B cell (primary cell): ENCODE results near the gene CNTF. TPM values are rescaled to one million over a fixed set of nuclear protein-coding genes. Genes with fewer than 3 reads are reported as not detected.

Source experiments
- ATAC-seq: fragments of 200-7000 bp; cut with Tn5 transposase; one replicate; pipeline ENCODE4 v1.10.0; 2021; ENCODE audit warnings: low read depth, mild to moderate bottlenecking, moderate number of reproducible peaks, moderate library complexity
- CTCF ChIA-PET: fragments of 350-600 bp; sonication (Branson Sonifier 250); formaldehyde crosslinking; loops from one replicate; lab custom pipeline; 2021; ENCODE audit warnings: antibody characterized with exemption, inconsistent platforms; lab: Charles Lee
- POLR2A ChIA-PET: fragments of 350-600 bp; sonication (Branson Sonifier 250); formaldehyde crosslinking; loops from one replicate; lab custom pipeline; 2021; ENCODE audit warnings: antibody characterized with exemption; lab: Charles Lee
- DNase-seq: peaks from one replicate; pipeline ENCODE4 v3.0.0; 2013
- H2AFZ ChIP-seq: 2 replicates; pipeline ENCODE4 v1.6.1; 2012; ENCODE audit warnings: mild to moderate bottlenecking, low read depth, low read length; ENCODE audit not compliant: insufficient read depth, poor library complexity, severe bottlenecking
- H3K27ac ChIP-seq, 2 donors: 1 replicate in 1 of 2; 2 replicates in 1 of 2; pipeline ENCODE4 v1.5.1; 2012 to 2013; ENCODE audit warnings: low read length in 2 of 2, mild to moderate bottlenecking in 2 of 2, moderate library complexity in 1 of 2
- H3K27me3 ChIP-seq, 4 experiments: fragments of 200-600 bp in 1 of 4; sonication (generic) in 1 of 4; replicated peaks in 1 of 4; 1 replicate in 2 of 4; 2 replicates in 2 of 4; pipeline versions ENCODE4 v1.6.1 to v1.7.0; 2013 to 2016; ENCODE audit warnings: low read length in 3 of 4, mild to moderate bottlenecking in 2 of 4, mixed read lengths in 1 of 4, moderate library complexity in 1 of 4; ENCODE audit not compliant: insufficient read depth in 4 of 4, control insufficient read depth in 3 of 4; ENCODE audit errors: control extremely low read depth in 1 of 4
- H3K36me3 ChIP-seq, 2 experiments: replicated peaks in 1 of 2; 1 replicate in 1 of 2; 2 replicates in 1 of 2; pipeline versions ENCODE4 v1.6.1 to v1.7.1; 2013; ENCODE audit warnings: low read length in 1 of 2; ENCODE audit not compliant: insufficient read depth in 2 of 2, control insufficient read depth in 1 of 2; ENCODE audit errors: control extremely low read depth in 1 of 2, extremely low read depth in 1 of 2
- H3K4me1 ChIP-seq, 2 donors: fragments of 200-600 bp in 1 of 2; sonication (generic) in 1 of 2; 1 replicate in 1 of 2; 2 replicates in 1 of 2; pipeline versions ENCODE4 v1.5.1 to v1.6.1; 2013 to 2017; ENCODE audit warnings: low read length in 2 of 2; ENCODE audit not compliant: control insufficient read depth in 2 of 2, insufficient read depth in 2 of 2
- H3K4me2 ChIP-seq: replicated peaks from 2 replicates; pipeline ENCODE3; 2012; ENCODE audit warnings: mild to moderate bottlenecking, low read depth, low read length; ENCODE audit not compliant: poor library complexity, severe bottlenecking
- H3K4me3 ChIP-seq, 5 experiments: fragments of 200-600 bp in 1 of 5; sonication (generic) in 1 of 5; 1 replicate in 3 of 5; 2 replicates in 2 of 5; pipeline versions ENCODE4 v1.5.1 to v1.7.0; 2011 to 2016; ENCODE audit warnings: low read length in 4 of 5, mild to moderate bottlenecking in 4 of 5, low read depth in 2 of 5, control low read depth in 1 of 5, moderate library complexity in 1 of 5; ENCODE audit not compliant: insufficient read depth in 1 of 5; ENCODE audit errors: control extremely low read depth in 1 of 5, extremely low read depth in 1 of 5
- H3K79me2 ChIP-seq: fragments of 200-600 bp; sonication (generic); one replicate; pipeline ENCODE4 v1.6.0; 2016; ENCODE audit warnings: low read length; ENCODE audit not compliant: control insufficient read depth, insufficient read depth
- H3K9ac ChIP-seq: fragments of 200-600 bp; sonication (generic); 2 replicates; pipeline ENCODE4 v1.6.1; 2017; ENCODE audit warnings: mild to moderate bottlenecking, low read length, moderate library complexity
- H3K9me3 ChIP-seq, 3 donors: one replicate each; pipeline versions ENCODE4 v1.6.1 to v1.7.1; 2013; ENCODE audit warnings: low read length in 2 of 3; ENCODE audit not compliant: control insufficient read depth in 2 of 3, insufficient read depth in 1 of 3; ENCODE audit errors: control extremely low read depth in 1 of 3
- H4K20me1 ChIP-seq: 2 replicates; pipeline ENCODE4 v1.6.0; 2012; ENCODE audit warnings: mild to moderate bottlenecking, low read length; ENCODE audit not compliant: insufficient read depth, control insufficient read depth, poor library complexity, severe bottlenecking
- H3K27ac Mint-ChIP-seq: one replicate; pipeline ENCODE4 v1.8.0; 2021; ENCODE audit warnings: mixed read lengths
- H3K27me3 Mint-ChIP-seq: one replicate; pipeline ENCODE4 v1.8.0; 2021; ENCODE audit warnings: mixed read lengths
- H3K4me1 Mint-ChIP-seq: one replicate; pipeline ENCODE4 v1.8.0; 2021; ENCODE audit warnings: mixed read lengths
- H3K4me3 Mint-ChIP-seq: one replicate; pipeline ENCODE4 v1.8.0; 2021; ENCODE audit warnings: mixed read lengths
- H3K9me3 Mint-ChIP-seq: one replicate; pipeline ENCODE4 v1.8.0; 2022; ENCODE audit warnings: mixed read lengths; ENCODE audit not compliant: insufficient read depth
- EZH2 ChIP-seq: IDR thresholded peaks from 2 replicates; pipeline ENCODE4 v1.6.1; 2012; ENCODE audit warnings: borderline replicate concordance, low read depth, mild to moderate bottlenecking, moderate library complexity, low read length; ENCODE audit not compliant: insufficient read depth, poor library complexity, severe bottlenecking
- WGBS: methylation state at CpG from one replicate; pipeline ENCODE4 v1.1.5; 2013; ENCODE audit warnings: missing lambda C conversion rate; ENCODE audit not compliant: insufficient coverage; 5-methylcytosine and 5-hydroxymethylcytosine counted together
- intact Hi-C: fragments of 100-400 bp; cut with micrococcal nuclease; formaldehyde crosslinking; loops from one replicate; pipeline ENCODE4 v1.10.0; 2022
- polyA plus RNA-seq: library from polyadenylated mRNA; depleted of rRNA; stranded (reverse); fragments of >200 nt; gene quantifications from 2 replicates; pipeline ENCODE4 v1.2.3, GENCODE V29; 2012
- total RNA-seq, 2 donors: library from RNA; stranded (reverse); fragments of 120-200 nt in 1 of 2; gene quantifications; 1 replicate in 1 of 2; 2 replicates in 1 of 2; pipeline versions ENCODE4 v1.2.3 to v1.2.4, GENCODE V29; 2013 to 2022
- TF ChIP-seq, protein P1 (sequence below): fragments of 200-600 bp; IDR thresholded peaks from one replicate; pipeline ENCODE4 v1.8.0; 2022; ENCODE audit warnings: antibody characterized with exemption, mild to moderate bottlenecking

The CNTF gene
- total and polyA plus RNA-seq, 2 donors (not counting 1 experiment from before 2014, with no cell fraction given): 1.4 to 4.8 TPM

DNA sequence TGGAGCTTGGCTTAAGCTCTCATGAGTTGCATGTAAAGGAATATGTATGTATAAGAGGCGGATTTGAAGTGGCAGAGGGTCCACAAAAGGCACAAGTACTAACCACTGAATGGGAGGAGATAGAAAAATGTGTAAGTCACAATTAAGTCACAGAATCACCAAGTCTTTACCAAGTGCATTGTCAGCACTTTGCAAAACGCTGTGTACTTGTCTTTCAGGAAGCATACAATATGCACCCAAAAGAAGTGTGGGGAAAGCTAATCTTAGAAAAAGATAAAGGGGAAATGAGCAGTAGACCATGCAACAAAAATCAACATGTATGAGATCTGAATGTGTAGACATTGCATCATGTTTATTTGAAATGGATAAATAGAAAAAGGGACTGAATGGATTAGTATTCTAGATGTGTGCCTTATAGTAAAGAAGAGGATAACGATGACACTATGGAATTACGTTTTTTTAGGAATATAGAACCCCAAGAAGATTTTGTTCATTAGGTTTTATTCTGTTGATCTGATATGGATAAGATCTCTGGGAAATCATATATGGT lies 4.5 kb downstream of the CNTF start:
- Histone ChIP-seq H3K27ac (no peak overlapping the region), H3K36me3 (peaks cover 6 to 30% of the 10 kb centered on the region in 2 experiments), H3K4me3 (no peak overlapping the region), H3K27me3 (no peaks in the 10 kb centered on the region), H4K20me1 (no peaks in the 10 kb centered on the region), H3K9ac (no peak overlapping the region), H3K79me2 (no peaks in the 10 kb centered on the region), H3K4me2 (no peak overlapping the region), H2AFZ (no peak overlapping the region), H3K4me1 (peaks cover 3 to 5% of the 10 kb centered on the region in 2 donors), H3K9me3 (no peaks in the 10 kb centered on the region)
- DNase-seq: no peak
- Mint-ChIP-seq H3K4me3 (no peak overlapping the region), H3K27me3 (no peaks in the 10 kb centered on the region), H3K27ac (no peak overlapping the region), H3K4me1 (peaks cover 21% of the 10 kb centered on the region), H3K9me3 (no peaks in the 10 kb centered on the region)
- intact Hi-C loops: no loop called here
- WGBS: 80% methylated on average over 1 of the region's 4 CpGs
- ChIA-PET POLR2A (no interaction called here), CTCF (interaction anchor here (1.8 to 5.0 kb wide), 3 partner anchors 26 to 509 kb away, joined by 5 to 81 read pairs (median 7); no protein-coding TSS in a partner anchor)
- no peak for ATAC-seq
- TF ChIP-seq EZH2: no peak
- TF ChIP-seq, protein P1, sequence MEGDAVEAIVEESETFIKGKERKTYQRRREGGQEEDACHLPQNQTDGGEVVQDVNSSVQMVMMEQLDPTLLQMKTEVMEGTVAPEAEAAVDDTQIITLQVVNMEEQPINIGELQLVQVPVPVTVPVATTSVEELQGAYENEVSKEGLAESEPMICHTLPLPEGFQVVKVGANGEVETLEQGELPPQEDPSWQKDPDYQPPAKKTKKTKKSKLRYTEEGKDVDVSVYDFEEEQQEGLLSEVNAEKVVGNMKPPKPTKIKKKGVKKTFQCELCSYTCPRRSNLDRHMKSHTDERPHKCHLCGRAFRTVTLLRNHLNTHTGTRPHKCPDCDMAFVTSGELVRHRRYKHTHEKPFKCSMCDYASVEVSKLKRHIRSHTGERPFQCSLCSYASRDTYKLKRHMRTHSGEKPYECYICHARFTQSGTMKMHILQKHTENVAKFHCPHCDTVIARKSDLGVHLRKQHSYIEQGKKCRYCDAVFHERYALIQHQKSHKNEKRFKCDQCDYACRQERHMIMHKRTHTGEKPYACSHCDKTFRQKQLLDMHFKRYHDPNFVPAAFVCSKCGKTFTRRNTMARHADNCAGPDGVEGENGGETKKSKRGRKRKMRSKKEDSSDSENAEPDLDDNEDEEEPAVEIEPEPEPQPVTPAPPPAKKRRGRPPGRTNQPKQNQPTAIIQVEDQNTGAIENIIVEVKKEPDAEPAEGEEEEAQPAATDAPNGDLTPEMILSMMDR: no peak

DNA sequence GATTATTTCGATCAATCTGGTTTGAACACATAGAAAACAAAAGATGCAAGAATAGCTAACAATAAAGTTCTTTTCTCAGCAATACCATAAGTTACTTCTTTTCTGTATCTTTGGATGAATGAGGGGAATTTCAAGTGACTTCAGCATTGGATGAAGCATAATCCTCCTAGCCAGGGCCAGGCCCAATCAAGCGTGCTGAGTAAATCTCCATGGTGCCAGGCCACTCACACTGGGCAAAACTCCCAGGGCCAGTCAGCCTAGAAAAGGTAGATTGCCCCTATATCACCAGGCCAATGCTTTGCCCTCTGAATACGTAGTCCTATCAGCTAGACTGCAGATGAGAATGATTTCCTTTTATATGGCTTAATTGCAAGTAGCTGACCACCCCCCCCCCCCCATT lies 6.0 kb downstream of the CNTF start:
- Histone ChIP-seq H3K4me3 (no peak overlapping the region), H3K9me3 (no peaks in the 10 kb centered on the region), H3K4me1 (peaks cover 3 to 5% of the 10 kb centered on the region in 2 donors), H3K79me2 (no peaks in the 10 kb centered on the region), H3K9ac (no peak overlapping the region), H4K20me1 (no peaks in the 10 kb centered on the region), H2AFZ (no peak overlapping the region), H3K27me3 (no peaks in the 10 kb centered on the region), H3K4me2 (no peak overlapping the region), H3K27ac (no peak overlapping the region), H3K36me3 (peaks cover 6 to 17% of the 10 kb centered on the region in 2 experiments)
- intact Hi-C loops: no loop called here
- Mint-ChIP-seq H3K4me3 (no peak overlapping the region), H3K27me3 (no peaks in the 10 kb centered on the region), H3K4me1 (peaks cover 21% of the 10 kb centered on the region), H3K9me3 (no peaks in the 10 kb centered on the region), H3K27ac (no peak overlapping the region)
- ChIA-PET POLR2A (interaction anchor here (0.6 kb wide), 1 partner anchor 56 kb away, joined by 4 read pairs; no protein-coding TSS in a partner anchor), CTCF (interaction anchor here (0.6 to 5.0 kb wide), 15 partner anchors 9 to 961 kb away, joined by 3 to 81 read pairs (median 9); partner anchors contain the start of genes LPXN and ZFP91)
- 100% methylated on average over 1 of the region's 3 CpGs for WGBS
- ATAC-seq (no peak), DNase-seq (no peak)
- TF ChIP-seq, protein P1: no peak
- no peak for TF ChIP-seq EZH2
